Heart left ventricle (tissue), 16 donors: ENCODE results near the gene USP48. TPM values are rescaled to one million over a fixed set of nuclear protein-coding genes. Genes with fewer than 3 reads are reported as not detected.

ENCODE experiments used
- ATAC-seq, 4 donors: fragments of 200-7000 bp; cut with Tn5 transposase; one replicate each; pipeline ENCODE4 v1.9.1; 2020 to 2022; ENCODE audit warnings: moderate library complexity in 4 of 4, mild to moderate bottlenecking in 3 of 4, moderate number of reproducible peaks in 1 of 4
- DNase-seq, 5 donors: peaks; one replicate each; pipeline ENCODE4 v3.0.0-alpha.2; 2020
- H3K27ac ChIP-seq, 12 donors: fragments of 200-600 bp; sonication (generic) in 4 of 12; one replicate each; pipeline versions ENCODE4 v1.5.0 to v1.8.0; 2016 to 2022; ENCODE audit warnings: mild to moderate bottlenecking in 2 of 12
- H3K27me3 ChIP-seq, 9 donors: fragments of 200-600 bp; sonication (generic) in 2 of 9; one replicate each; pipeline versions ENCODE4 v1.5.1 to v1.8.0; 2016 to 2022; ENCODE audit warnings: mild to moderate bottlenecking in 3 of 9
- H3K36me3 ChIP-seq, 9 donors: fragments of 200-600 bp; sonication (generic) in 2 of 9; one replicate each; pipeline versions ENCODE4 v1.5.0 to v1.8.0; 2018 to 2022; ENCODE audit warnings: mild to moderate bottlenecking in 2 of 9
- H3K4me1 ChIP-seq, 12 donors: fragments of 200-600 bp; sonication (generic) in 4 of 12; one replicate each; pipeline versions ENCODE4 v1.5.0 to v1.8.0; 2016 to 2022; ENCODE audit warnings: mild to moderate bottlenecking in 3 of 12
- H3K4me3 ChIP-seq, 12 donors: fragments of 200-600 bp; sonication (generic) in 4 of 12; one replicate each; pipeline versions ENCODE4 v1.5.0 to v1.8.0; 2017 to 2022; ENCODE audit warnings: mild to moderate bottlenecking in 9 of 12, moderate library complexity in 4 of 12
- H3K9me3 ChIP-seq, 12 donors: fragments of 200-600 bp; sonication (generic) in 4 of 12; one replicate each; pipeline versions ENCODE4 v1.5.0 to v1.8.0; 2016 to 2022; ENCODE audit warnings: mild to moderate bottlenecking in 1 of 12
- CTCF ChIP-seq, 12 donors: fragments of 200-600 bp; sonication (generic) in 4 of 12; IDR thresholded peaks; one replicate each; pipeline versions ENCODE4 v1.5.0 to v1.8.0; 2018 to 2022; ENCODE audit warnings: antibody characterized with exemption in 12 of 12, mild to moderate bottlenecking in 5 of 12
- POLR2A ChIP-seq, 2 donors: fragments of 450-650 bp; IDR thresholded peaks; one replicate each; pipeline ENCODE4 v1.6.1; 2017; ENCODE audit warnings: antibody characterized with exemption in 2 of 2, mild to moderate bottlenecking in 2 of 2, moderate library complexity in 2 of 2
- WGBS, 4 donors: extraction: QIAGEN DNeasy Blood & Tissue Kit in 2 of 4; methylation state at CpG; one replicate each; pipeline versions ENCODE4 v1.1.5 to v1.1.7; 2013 to 2018; 5-methylcytosine and 5-hydroxymethylcytosine counted together
- intact Hi-C, 10 donors: fragments of 100-400 bp; cut with DNase I; formaldehyde crosslinking; loops; one replicate each; pipeline versions ENCODE4 v1.11.1 to v1.14.2; 2022
- polyA plus RNA-seq, 2 donors: library from polyadenylated mRNA; stranded (reverse); fragments of 200-250 nt; gene quantifications; one replicate each; pipeline ENCODE4 v1.2.3, GENCODE V29; 2013
- total RNA-seq, 9 donors: library from RNA; depleted of rRNA in 2 of 9; stranded (reverse); fragments of >200 nt in 2 of 9; fragmentation: NEBNext Ultra II Directional in 3 of 9; extraction: Animal tissue kit (Norgen Biotek cat#: 25700) in 3 of 9; gene quantifications; one replicate each; pipeline versions ENCODE4 v1.1.0 to v1.2.4, GENCODE V29; 2016 to 2023
- donor health status: ischemic (EF 13 %, LVEDD 7.1; RV severe dilation, severe dysfunction).
- donor health status: healthy with polysubstance abuse.
- donor health status: DM: no; HTN: yes; CAD: no.
- donor health status: DM: no; HTN: no; CAD: no.
- donor health status: ischemic (EF 25% LVEDD 6.9; RV normal size, moderate dysfunction).
- donor health status: ischemic (EF 25% LVEDD 5.7; RV mildly dilated, moderate dysfunction).
- donor health status: healthy.
- donor health status: DM: yes; HTN: yes; CAD: no.
- donor health status: ischemic (EF 35%, LVEDD 5.7; RV mildly dilated, moderate dysfunction).
- donor health status: nonischemic (EF 11% LVEDD 7.7; RV severe dilation, severe dysfunction).
- donor health status: DM: yes; HTN: yes; CAD: no.
- donor health status: PGD.
- donor health status: ischemic (EF 29% LVEDD 5.4; RV normal size, mild dysfunction).
- donor health status: nonischemic (EF 23%, LVEDD 6.1; RV moderate dilation, normal function).

USP48 gene
- total and polyA plus RNA-seq, 11 donors = 17.3 to 45.5 (median 38.8) TPM

DNA sequence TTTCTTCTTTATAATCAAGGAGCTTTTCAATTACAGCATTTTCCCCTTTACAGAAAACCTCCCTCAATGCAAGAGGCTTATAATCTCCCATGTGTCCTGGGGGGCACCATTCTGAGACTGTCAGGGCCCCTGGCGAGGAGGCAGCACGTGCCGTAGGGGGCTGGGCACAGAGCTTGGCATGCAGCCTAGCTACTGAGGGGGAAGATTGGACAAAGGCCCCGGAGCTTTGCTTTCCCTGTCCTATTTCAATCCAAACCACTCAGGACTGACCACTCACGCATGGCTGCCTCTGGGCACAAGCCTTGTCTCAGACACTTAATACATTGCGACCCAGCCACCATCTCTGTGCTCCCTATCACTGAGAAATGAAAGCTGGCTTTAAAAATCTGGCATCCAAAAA is 111.0 kb downstream of the USP48 start:
- Histone ChIP-seq H3K27me3 (peaks cover 0 to 39% (median 22%) of the 10 kb centered on the region in 9 donors), H3K4me3 (no peak overlapping the region), H3K36me3 (peaks cover 0 to 8% (median 0%) of the 10 kb centered on the region in 9 donors), H3K9me3 (no peaks in the 10 kb centered on the region), H3K27ac (no peak overlapping the region), H3K4me1 (peaks cover 6 to 62% (median 38%) of the 10 kb centered on the region in 12 donors)
- TF ChIP-seq CTCF (IDR thresholded peaks at IDR 0.05) = no peak
- TF ChIP-seq POLR2A (IDR thresholded peaks at IDR 0.05) = no peak
- peak in 1 of 4 donors; percentile 4 for ATAC-seq
- DNase-seq = peak in 1 of 5 donors; percentile 15
- 25 to 46% (median 34%) methylated on average over 6 of the region's 6 CpGs for WGBS, 4 donors
- intact Hi-C loops = loop anchor here in 1 of 10 donors (10.0 kb wide), 1 partner anchor 743 kb away; no protein-coding TSS in a partner anchor

DNA sequence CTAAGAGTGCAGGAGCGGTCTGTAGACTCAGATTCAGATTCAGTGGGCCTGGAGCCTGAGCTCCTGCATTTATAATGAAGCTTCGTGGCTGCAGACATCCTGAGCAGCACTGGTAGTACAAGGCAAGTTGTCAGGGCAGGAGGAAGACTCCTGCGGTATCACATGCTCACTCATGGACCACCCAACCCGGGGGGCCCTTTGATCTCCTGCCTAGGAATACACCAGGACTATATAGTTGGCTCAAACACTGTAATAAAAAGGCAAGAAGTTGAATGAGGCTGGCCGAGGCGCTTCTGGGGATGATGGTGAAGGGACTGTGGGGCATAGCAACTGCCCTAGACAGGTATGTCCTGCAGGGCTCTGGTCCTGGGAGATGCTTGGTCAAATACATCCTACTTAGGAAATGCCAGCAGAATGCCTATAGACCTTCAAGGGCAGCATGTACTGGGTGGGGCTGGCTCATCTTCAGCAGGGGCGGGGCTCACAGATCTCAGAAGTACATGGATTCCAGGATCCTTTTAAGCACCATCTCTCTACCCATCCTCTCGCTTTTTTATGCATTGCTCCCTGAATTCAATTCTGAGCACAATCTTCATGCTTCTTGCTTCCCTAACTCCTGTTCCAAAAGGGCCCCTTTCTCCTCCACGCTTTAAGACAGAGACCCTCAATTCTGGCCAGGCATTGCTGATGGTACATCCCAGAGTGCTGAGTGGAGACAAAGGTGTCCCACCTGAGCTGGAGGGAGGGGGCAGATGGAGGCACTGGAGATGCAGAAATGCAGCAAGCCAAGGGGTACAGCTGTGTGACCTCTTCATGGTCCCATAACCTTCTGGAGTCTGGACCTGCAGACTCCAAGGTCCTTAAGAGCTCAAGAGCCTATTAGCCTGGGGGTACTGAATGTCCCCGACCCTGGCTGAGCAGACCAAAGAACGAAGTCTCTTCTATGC is 111.7 kb downstream of the USP48 start:
- Histone ChIP-seq H3K36me3 (peaks cover 0 to under 1% (median 0%) of the 10 kb centered on the region in 9 donors), H3K27me3 (peaks cover 0 to 39% (median 22%) of the 10 kb centered on the region in 9 donors), H3K27ac (no peak overlapping the region), H3K4me1 (peaks cover 6 to 68% (median 38%) of the 10 kb centered on the region in 12 donors), H3K4me3 (no peak overlapping the region), H3K9me3 (no peaks in the 10 kb centered on the region)
- 71 to 83% (median 74%) methylated on average over 11 of the region's 11 CpGs for WGBS, 4 donors
- peak in 1 of 5 donors; percentile 10 for DNase-seq
- intact Hi-C loops = loop anchor here in 1 of 10 donors (10.0 kb wide), 1 partner anchor 744 kb away; no protein-coding TSS in a partner anchor
- TF ChIP-seq CTCF (IDR thresholded peaks at IDR 0.05) (no peak), POLR2A (IDR thresholded peaks at IDR 0.05) (no peak)
- no peak for ATAC-seq

DNA sequence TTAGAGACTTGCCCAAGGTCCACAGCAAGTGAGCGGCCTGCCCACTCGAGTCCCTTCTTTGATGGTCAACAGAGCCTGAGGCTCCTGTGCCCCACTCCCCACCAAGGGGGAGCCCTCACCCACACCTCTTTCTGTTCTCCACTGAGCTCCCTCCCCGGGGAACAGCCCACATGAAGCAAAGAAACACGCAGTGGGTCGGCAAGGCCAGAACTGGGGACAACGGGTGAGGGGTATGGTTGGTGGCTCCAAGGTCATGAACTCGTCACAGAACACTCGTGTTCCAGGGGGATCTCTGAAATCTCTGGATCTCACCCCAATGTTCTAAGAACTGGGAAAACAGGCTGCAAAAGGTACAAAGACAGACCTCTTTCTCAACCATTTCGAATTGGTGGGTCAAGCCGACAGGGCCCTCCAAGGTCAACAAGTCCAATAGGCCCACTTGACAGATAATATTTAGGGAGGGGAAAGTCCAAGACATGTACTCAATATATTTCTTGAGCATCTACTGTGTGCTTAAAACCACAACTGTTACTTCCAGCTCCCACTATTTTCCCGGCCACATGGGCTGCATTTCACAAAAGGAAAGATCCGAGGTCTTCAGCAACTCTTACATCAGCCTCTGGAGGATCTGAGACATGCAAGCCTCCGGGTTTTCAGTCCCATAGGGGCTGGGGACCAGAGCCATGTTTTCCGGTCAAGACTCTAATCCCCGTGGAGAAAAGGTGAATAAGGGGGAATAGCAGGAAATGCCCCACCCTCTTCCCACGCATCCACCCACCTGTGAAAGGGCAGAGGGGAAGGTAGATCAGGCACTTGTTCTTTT is 112.7 kb downstream of the USP48 start:
- no peak overlapping the region for H3K27ac ChIP-seq
- intact Hi-C loops = loop anchor here in 1 of 10 donors (10.0 kb wide), 1 partner anchor 745 kb away; no protein-coding TSS in a partner anchor
- H3K27me3 ChIP-seq = peaks cover 0 to 42% (median 22%) of the 10 kb centered on the region in 9 donors
- ATAC-seq = no peak
- H3K4me3 ChIP-seq = peak overlapping the region in 3 of 12 donors; percentile 35 to 48 (median 47)
- 57 to 65% (median 61%) methylated on average over 16 of the region's 16 CpGs for WGBS, 4 donors
- TF ChIP-seq CTCF (IDR thresholded peaks at IDR 0.05) (no peak), POLR2A (IDR thresholded peaks at IDR 0.05) (no peak)
- H3K9me3 ChIP-seq = no peaks in the 10 kb centered on the region
- DNase-seq = peak in 1 of 5 donors; percentile 7
- H3K4me1 ChIP-seq = peaks cover 6 to 78% (median 43%) of the 10 kb centered on the region in 12 donors
- H3K36me3 ChIP-seq = no peaks in the 10 kb centered on the region
